GM18873 (cell line): ENCODE data around the gene SMYD3.
A peak's percentile ranks its signal among the peaks of the same experiment; 100 is the strongest.

Experiments
- ATAC-seq: cut with Tn5 transposase; IDR thresholded peaks from one replicate; pipeline ENCODE4 v1.9.1; 2021; ENCODE audit warnings: mild to moderate bottlenecking, moderate library complexity, moderate number of reproducible peaks; ENCODE audit not compliant: unreplicated experiment, low FRiP score

The SMYD3 gene

GRCh38 chr1:246005067-246005466 is 502.0 kb downstream of the SMYD3 start:
- ATAC-seq: no peak

GRCh38 chr1:246004301-246004700 is 502.8 kb downstream of the SMYD3 start:
- no peak for ATAC-seq

GRCh38 chr1:246003442-246003730 is 503.7 kb downstream of the SMYD3 start:
- no peak for ATAC-seq

GRCh38 chr1:246002725-246003441 is 504.2 kb downstream of the SMYD3 start:
- peak; percentile 70 for ATAC-seq

GRCh38 chr1:246001837-246002230 is 505.2 kb downstream of the SMYD3 start:
- no peak for ATAC-seq

- no peak for ATAC-seq
Observed at GRCh38 chr1:246001142-246001836, 505.8 kb downstream of the SMYD3 start.

GRCh38 chr1:246000638-246001015 is 506.5 kb downstream of the SMYD3 start:
- ATAC-seq: no peak

DNA sequence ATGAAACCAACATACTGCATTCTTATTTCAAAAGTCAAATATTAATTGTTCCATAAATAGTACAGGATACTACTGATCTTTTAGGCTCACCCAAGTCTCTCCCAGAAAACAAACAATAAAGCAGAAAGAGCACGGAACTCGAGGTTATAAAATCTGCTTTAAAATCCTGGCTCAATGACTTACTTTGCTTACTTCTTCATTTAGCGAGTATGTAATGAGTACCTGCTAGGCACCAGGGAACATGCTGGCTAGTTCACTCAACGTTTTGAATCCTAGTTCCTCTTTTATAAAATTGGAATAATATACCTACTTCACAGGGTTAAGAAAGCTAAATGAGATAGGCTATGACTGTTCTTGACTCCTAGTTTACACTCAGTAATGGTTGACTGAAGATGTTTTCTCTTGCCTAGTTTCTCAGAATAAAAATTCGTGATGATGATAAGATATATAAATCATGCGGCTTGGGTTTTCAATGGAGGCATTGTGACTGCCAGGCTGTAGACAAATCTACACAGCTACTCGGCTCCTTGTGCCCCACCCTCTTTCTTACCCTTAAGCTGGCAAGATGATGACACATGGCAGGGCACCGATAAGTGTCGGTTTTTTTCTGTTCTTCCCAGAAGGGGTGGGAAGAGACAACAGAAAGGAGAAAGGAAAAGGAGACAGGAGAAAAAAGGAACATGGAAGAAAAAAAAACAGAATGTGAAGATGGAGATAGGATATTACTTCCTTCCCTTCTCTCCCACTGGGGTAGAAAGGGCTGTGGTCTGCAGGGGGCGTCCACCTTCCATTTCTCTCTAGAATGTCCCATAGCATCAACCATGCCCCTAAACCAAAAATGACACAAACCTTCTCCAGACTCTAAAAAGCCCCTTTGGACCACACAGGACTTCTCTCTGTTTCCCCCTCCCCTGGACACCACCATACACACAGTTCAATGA is 507.1 kb downstream of the SMYD3 start:
- no peak for ATAC-seq

DNA sequence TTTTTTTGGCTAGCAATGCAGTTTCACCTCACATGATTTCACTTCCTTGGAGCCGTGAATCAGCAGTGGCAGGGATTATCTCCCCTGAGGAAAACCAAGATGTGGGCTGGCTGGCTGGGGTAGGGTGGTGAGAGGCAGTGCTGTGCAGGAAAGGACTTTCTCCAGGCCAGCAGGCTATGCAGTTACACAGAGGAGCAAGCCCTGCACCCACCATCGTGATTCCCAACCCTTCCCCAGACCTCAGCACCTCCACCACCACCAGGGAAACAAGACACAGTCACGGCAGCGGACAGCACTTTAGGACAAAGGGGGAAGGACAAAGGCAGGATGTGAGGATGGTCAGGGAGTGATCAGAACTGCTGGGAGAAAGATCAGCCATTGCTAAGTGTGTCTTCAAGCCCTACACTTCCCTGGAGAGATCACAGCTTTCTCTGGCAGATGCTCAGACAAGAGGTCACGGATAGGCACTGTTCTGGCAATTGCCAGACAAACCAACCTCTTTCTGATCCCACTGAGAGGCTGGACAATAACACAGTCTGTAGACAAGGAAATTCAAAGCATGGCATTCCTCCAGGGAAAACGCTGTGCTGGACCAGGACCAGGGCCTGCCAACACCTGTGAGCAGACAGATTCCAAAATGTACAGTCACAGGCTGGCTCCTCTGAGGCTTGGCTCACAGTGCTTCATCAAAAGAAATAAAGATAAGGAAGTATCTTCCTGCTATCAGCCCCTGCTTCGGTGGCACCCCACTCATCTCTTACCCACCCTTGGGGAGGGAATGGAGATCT is 509.4 kb downstream of the SMYD3 start:
- ATAC-seq: no peak

GRCh38 chr1:245996811-245997210 is 510.3 kb downstream of the SMYD3 start:
- ATAC-seq: no peak

DNA sequence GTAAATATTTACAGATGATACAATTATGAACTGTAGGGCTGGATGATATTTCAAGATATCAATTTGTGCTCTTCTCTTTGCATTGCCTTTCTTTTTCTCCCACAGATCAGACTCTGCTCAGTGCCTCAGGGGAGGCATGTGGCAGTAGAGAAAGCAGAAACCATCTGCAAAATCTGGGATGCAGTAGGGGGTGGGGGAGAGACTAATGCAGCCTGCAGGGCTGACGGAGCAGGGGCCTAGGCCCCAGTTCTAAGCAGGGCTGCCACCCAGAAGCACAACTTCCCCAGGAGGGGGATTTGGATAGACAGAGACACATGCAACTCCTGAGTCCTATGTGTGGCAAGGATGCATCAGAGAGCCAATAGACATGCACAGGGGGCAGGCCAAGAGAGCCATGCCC is 511.6 kb downstream of the SMYD3 start:
- no peak for ATAC-seq

- no peak for ATAC-seq
Observed at GRCh38 chr1:245991266-245991665, 515.8 kb downstream of the SMYD3 start.

DNA sequence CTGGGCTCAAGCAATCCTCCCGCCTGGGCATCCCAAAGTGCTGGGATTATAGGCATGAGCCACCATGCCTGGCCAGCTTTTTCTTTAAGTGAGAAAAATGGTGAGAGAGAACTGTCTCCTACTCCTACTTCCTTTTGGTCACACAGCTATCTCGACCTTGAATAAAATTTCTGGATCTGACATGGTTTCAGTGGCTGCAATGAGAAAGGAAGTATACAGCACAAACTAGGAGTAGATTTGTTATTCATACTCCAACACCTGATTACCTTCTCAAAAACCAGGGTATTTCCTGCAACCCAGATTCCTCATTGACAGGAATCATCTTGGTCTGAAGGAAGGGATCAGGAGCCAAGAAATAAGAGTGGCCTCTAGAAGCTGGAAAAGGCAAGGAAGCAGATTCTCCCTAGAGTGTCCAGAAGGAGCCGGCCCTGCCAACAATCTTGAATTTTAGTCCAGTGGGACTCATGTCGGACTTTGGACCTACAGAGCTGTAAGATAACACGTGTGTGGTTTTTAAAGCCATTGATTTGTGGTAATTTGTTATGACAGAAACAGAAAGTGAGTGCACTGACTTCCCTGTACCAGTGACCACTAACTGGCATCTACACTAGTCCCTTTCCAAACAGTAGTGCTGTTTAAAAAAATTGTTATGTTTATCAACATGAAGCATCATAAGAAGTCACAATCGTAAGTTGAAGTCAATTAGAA is 516.6 kb downstream of the SMYD3 start:
- no peak for ATAC-seq

DNA sequence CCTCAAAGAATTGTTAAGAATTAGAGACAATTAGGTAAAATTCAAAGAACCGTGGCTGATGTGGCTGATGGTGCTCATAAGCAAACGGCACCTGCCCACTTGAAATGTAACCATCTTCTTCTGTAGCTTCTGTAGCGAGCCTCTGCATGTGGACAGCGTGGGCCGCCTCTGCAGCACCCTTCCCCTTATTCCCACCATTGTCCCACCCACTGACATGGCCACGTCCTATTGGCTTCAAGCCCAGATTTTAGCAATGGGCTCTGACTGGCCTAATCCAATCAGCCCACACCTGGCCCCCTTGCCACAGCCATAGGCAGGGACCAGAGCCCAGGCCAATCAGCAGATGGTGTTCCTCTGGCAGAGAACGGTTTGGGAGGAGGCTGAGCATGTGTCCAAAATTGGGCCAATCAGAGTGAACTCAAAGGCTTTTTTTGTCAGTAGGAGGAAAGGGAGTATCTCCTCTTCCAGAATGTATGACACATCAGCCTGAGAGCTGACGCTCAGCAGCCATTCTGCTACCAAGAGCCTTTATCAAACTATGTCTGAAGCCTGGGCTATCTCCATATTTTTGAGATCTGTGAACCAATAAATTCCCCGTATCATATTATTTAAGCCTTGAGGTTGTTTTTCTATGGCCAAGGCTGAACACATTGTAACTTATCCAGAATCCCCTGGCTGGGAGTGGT is 518.5 kb downstream of the SMYD3 start:
- ATAC-seq: no peak

DNA sequence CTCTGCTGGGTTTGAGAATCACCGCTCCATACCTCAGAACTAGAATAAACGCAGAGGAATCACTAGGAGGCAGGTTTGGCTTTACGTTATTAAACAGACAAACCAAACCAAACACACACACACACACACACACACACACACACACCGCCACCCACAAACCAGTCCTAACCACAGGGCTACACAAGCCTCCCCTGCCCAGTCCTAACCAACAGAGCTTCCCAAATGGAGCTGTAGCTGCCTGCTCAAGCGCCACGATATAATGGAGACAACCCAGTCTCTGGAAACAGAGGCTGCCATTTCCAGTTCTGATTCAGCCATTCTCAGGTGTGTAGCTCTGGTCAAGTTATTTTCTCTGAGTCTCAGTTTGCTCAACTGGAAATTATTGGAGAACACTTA is 519.1 kb downstream of the SMYD3 start:
- ATAC-seq: no peak

- ATAC-seq: no peak
Observed at GRCh38 chr1:245987577-245987976, 519.5 kb downstream of the SMYD3 start.

DNA sequence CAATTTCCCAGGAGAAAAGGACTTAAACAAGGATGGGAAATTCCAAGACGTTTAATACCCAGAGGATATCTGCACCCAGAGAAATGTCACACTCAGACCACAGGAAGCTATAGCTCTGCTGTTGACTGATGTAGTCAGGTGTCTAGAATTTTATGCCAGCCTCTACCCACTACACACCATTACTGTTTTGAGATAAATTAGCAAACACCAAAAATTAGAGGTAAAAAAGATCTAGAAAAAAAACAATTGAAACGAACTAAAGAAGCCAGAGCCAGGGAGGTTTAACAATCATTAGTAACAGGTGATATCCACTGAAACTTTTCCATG is 519.9 kb downstream of the SMYD3 start:
- no peak for ATAC-seq

GRCh38 chr1:245986404-245987218 is 520.5 kb downstream of the SMYD3 start:
- no peak for ATAC-seq
